Keratinocyte (primary cell): Measurements from ENCODE around the gene BLOC1S6. TPM values are rescaled to one million over a fixed set of nuclear protein-coding genes. Genes with fewer than 3 reads are reported as not detected.

Experiments
- DNase-seq: peaks from one replicate; pipeline ENCODE4 v3.0.0-alpha.2; 2011; ENCODE audit warnings: low read depth, missing footprints, low spot score
- FAIRE-seq: peaks from 2 replicates; lab custom pipeline; 2011; peaks lifted over from hg19 to GRCh38; lab: Jason Lieb, UNC
- H2AFZ ChIP-seq: 2 replicates; pipeline ENCODE4 v1.6.0; 2012; ENCODE audit warnings: low read length, control low read depth, inconsistent platforms; ENCODE audit not compliant: control insufficient read depth
- H3K27ac ChIP-seq: 2 replicates; pipeline ENCODE4 v1.5.1; 2011; ENCODE audit warnings: low read length; ENCODE audit not compliant: control insufficient read depth, insufficient read depth
- H3K27me3 ChIP-seq: 3 replicates; pipeline ENCODE4 v1.6.0; 2011; ENCODE audit warnings: low read length; ENCODE audit not compliant: control insufficient read depth, insufficient read depth; ENCODE audit errors: extremely low read depth
- H3K36me3 ChIP-seq, 2 experiments: 2 replicates in 1 of 2; 3 replicates in 1 of 2; pipeline ENCODE4 v1.5.1; 2011; ENCODE audit warnings: low read length in 2 of 2, mild to moderate bottlenecking in 1 of 2; ENCODE audit not compliant: control insufficient read depth in 2 of 2, insufficient read depth in 2 of 2; ENCODE audit errors: extremely low read depth in 1 of 2
- H3K4me1 ChIP-seq: 3 replicates; pipeline ENCODE4 v1.5.1; 2011; ENCODE audit warnings: low read length; ENCODE audit not compliant: control insufficient read depth, insufficient read depth; ENCODE audit errors: extremely low read depth
- H3K4me2 ChIP-seq: 3 replicates; pipeline ENCODE4 v1.6.0; 2011; ENCODE audit warnings: low read depth, low read length; ENCODE audit not compliant: control insufficient read depth, insufficient read depth; ENCODE audit errors: extremely low read depth
- H3K4me3 ChIP-seq, 3 experiments: fragments of 200-600 bp in 1 of 3; sonication (generic) in 1 of 3; 2 replicates in 2 of 3; 3 replicates in 1 of 3; pipeline ENCODE4 v1.5.1; 2011 to 2016; ENCODE audit warnings: low read length in 3 of 3, mild to moderate bottlenecking in 3 of 3, control low read depth in 2 of 3, inconsistent platforms in 1 of 3, low read depth in 1 of 3, mixed read lengths in 1 of 3, mixed run types in 1 of 3, moderate library complexity in 1 of 3; ENCODE audit not compliant: control insufficient read depth in 2 of 3, insufficient read depth in 2 of 3; ENCODE audit errors: extremely low read depth in 1 of 3
- H3K79me2 ChIP-seq: 2 replicates; pipeline ENCODE4 v1.6.0; 2012; ENCODE audit warnings: low read length; ENCODE audit not compliant: control insufficient read depth, insufficient read depth
- H3K9ac ChIP-seq: 3 replicates; pipeline ENCODE4 v1.6.0; 2011; ENCODE audit warnings: low read length; ENCODE audit not compliant: control insufficient read depth, insufficient read depth; ENCODE audit errors: extremely low read depth
- H3K9me1 ChIP-seq: 3 replicates; pipeline ENCODE4 v1.6.0; 2011; ENCODE audit warnings: low read length; ENCODE audit not compliant: control insufficient read depth, insufficient read depth; ENCODE audit errors: extremely low read depth
- H3K9me3 ChIP-seq: 2 replicates; pipeline ENCODE4 v1.5.1; 2012; ENCODE audit warnings: low read depth, low read length; ENCODE audit not compliant: control insufficient read depth
- H4K20me1 ChIP-seq: 3 replicates; pipeline ENCODE4 v1.6.0; 2011; ENCODE audit warnings: low read length; ENCODE audit not compliant: control insufficient read depth, insufficient read depth; ENCODE audit errors: extremely low read depth
- EZH2 ChIP-seq: IDR thresholded peaks from one replicate; pipeline ENCODE4 v1.6.1; 2012; ENCODE audit warnings: inconsistent platforms, mild to moderate bottlenecking, low read length, moderate library complexity
- dilution Hi-C: fragments of 300-500 bp; cut with MboI; formaldehyde crosslinking; loops from one replicate; pipeline ENCODE4 v1.7.0; 2020; ENCODE audit warnings: low sequenced_read_pairs; ENCODE audit not compliant: extremely low pct_ligation_motif_present
- polyA plus RNA-seq, 5 experiments: library from polyadenylated mRNA; depleted of rRNA in 3 of 5; stranded (reverse) in 3 of 5; stranded (forward) in 1 of 5; unstranded in 1 of 5; fragments of >200 nt; gene quantifications; 1 replicate in 1 of 5; 2 replicates in 3 of 5; 3 replicates in 1 of 5; pipeline versions ENCODE4 v1.2.1 to v1.2.3, GENCODE V29; 2011 to 2012; ENCODE audit warnings: missing spikeins in 2 of 5, low read depth in 1 of 5, low replicate concordance in 1 of 5
- TF ChIP-seq, protein P1 (sequence below), 3 experiments: IDR thresholded peaks in 1 of 3; conservative IDR thresholded peaks in 1 of 3; optimal IDR thresholded peaks in 1 of 3; 2 replicates in 2 of 3; 3 replicates in 1 of 3; pipeline versions ENCODE3 to v1.5.1; 2011; ENCODE audit warnings: low read length in 3 of 3, mild to moderate bottlenecking in 3 of 3, moderate library complexity in 2 of 3, control low read depth in 1 of 3, inconsistent platforms in 1 of 3; ENCODE audit not compliant: insufficient read depth in 2 of 3; ENCODE audit errors: extremely low read depth in 1 of 3

BLOC1S6 gene
- polyA plus RNA-seq, 1 donor (not counting 4 experiments of a cell fraction or from before 2014, with no cell fraction given) = 15.5 TPM

DNA sequence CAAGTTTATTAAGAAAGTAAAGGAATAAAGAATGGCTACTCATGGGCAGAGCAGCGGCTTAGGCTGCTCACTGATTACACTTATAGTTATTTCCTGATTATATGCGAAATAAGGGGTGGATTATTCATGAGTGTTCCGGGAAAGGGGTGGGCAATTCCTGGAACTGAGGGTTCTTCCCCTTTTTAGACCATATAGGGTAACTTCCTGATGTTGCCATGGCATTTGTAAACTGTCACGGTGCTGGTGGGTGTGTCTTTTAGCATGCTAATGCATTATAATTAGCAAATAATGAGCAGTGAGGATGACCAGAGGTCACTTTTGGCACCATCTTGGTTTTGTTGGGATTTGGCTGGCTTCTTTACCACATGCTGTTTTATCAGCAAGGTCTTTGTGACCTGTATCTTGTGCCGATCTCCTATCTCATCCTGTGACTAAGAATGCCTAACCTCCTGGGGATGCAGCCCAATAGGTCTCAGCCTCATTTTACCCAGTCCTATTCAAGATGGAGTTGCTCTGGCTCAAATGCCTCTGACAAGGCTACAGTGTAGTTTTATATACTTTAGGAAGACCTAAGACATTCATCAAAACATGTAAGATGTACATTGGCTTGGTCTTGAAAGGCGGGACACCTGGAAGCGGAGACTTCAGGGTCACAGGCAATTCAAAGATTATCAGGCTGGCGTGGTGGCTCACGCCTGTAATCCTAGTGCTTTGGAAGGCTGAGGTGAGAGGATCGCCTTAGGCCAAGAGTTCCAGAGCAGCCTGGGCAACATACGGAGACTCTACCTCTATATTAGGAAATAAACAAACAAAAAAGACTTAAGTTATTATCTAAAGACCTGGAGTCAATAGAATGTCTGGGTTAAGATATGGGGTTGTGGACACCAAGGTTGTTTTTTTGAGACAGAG, 3.2 kb upstream of the BLOC1S6 start:
- Histone ChIP-seq H3K4me1 (peaks cover 13% of the 10 kb centered on the region), H3K9me1 (no peaks in the 10 kb centered on the region), H4K20me1 (no peaks in the 10 kb centered on the region), H3K79me2 (peaks cover 13% of the 10 kb centered on the region), H3K9ac (no peak overlapping the region), H3K36me3 (no peaks in the 10 kb centered on the region), H3K27ac (no peak overlapping the region), H3K27me3 (no peaks in the 10 kb centered on the region), H3K4me3 (no peak overlapping the region), H3K9me3 (no peaks in the 10 kb centered on the region), H2AFZ (no peak overlapping the region), H3K4me2 (no peak overlapping the region)
- no peak for DNase-seq
- TF ChIP-seq, protein P1, sequence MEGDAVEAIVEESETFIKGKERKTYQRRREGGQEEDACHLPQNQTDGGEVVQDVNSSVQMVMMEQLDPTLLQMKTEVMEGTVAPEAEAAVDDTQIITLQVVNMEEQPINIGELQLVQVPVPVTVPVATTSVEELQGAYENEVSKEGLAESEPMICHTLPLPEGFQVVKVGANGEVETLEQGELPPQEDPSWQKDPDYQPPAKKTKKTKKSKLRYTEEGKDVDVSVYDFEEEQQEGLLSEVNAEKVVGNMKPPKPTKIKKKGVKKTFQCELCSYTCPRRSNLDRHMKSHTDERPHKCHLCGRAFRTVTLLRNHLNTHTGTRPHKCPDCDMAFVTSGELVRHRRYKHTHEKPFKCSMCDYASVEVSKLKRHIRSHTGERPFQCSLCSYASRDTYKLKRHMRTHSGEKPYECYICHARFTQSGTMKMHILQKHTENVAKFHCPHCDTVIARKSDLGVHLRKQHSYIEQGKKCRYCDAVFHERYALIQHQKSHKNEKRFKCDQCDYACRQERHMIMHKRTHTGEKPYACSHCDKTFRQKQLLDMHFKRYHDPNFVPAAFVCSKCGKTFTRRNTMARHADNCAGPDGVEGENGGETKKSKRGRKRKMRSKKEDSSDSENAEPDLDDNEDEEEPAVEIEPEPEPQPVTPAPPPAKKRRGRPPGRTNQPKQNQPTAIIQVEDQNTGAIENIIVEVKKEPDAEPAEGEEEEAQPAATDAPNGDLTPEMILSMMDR (optimal IDR thresholded peaks at IDR 0.05 in 1 of 3, IDR thresholded peaks at IDR 0.05 in 1 of 3, conservative IDR thresholded peaks at IDR 0.05 in 1 of 3; ENCODE audit: extremely low read depth in 1 of 3, insufficient read depth in 2 of 3, low read length in 3 of 3) = no peak
- no peak for TF ChIP-seq EZH2
- dilution Hi-C loops = no loop called here
- no peak for FAIRE-seq

DNA sequence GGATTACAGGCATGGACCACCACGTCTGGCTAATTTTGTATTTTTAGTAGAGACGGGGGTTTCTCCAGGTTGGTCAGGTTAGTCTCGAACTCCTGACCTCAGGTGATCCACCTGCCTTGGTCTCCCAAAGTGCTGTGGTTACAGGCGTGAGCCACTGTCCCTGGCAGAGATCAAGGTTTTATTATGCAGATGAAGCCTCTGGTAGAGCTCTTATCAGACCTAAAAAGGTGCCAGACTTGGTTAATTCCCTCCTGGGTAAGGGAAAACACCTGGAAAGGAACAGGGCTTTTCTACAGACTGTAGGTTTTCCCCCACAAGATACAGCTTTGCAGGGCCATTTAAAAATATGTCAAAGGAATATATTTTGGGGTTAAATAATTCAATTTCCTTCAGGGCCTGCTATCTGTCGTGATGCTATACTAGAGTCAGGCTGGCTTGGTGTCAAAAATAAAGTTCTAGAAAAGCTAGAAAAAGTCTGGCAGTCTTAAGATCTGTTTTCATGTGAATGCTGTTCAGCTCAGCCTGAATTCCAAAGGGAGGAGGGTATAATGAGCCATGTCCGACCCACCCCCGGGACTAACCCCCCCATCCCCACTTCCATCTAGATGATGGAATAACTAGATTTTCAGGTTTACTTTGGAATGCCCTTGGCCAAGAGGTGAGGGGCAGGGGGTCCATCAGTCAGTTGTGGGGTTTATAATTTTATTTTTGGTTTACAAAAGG, 1.9 kb upstream of the BLOC1S6 start:
- H3K4me1 ChIP-seq = peaks cover 17% of the 10 kb centered on the region
- H3K9me1 ChIP-seq = no peaks in the 10 kb centered on the region
- DNase-seq (no peak), FAIRE-seq (no peak)
- dilution Hi-C loops = no loop called here
- H3K9ac ChIP-seq = no peak overlapping the region
- no peak overlapping the region for H3K27ac ChIP-seq
- peaks cover 18% of the 10 kb centered on the region for H3K79me2 ChIP-seq
- H3K36me3 ChIP-seq = no peaks in the 10 kb centered on the region
- TF ChIP-seq, protein P1 (optimal IDR thresholded peaks at IDR 0.05 in 1 of 3, IDR thresholded peaks at IDR 0.05 in 1 of 3, conservative IDR thresholded peaks at IDR 0.05 in 1 of 3; ENCODE audit: extremely low read depth in 1 of 3, insufficient read depth in 2 of 3, low read length in 3 of 3) = no peak
- TF ChIP-seq EZH2 = no peak
- H3K27me3 ChIP-seq = no peaks in the 10 kb centered on the region
- H3K4me2 ChIP-seq = peak overlapping the region; percentile 75
- H4K20me1 ChIP-seq = no peaks in the 10 kb centered on the region
- no peaks in the 10 kb centered on the region for H3K9me3 ChIP-seq
- no peak overlapping the region for H2AFZ ChIP-seq
- H3K4me3 ChIP-seq = no peak overlapping the region
